Urothelium cell line (cell line): ENCODE data around the gene FGF7.
"Not testable (repeated sequence)": the region's sequence is repeated elsewhere in the genome, so short reads cannot be mapped to it uniquely, and the experiment has no call there.

ENCODE experiments used
- DNase-seq: peaks from one replicate; pipeline ENCODE4 v3.0.0; 2011; ENCODE audit warnings: low spot score, mixed read lengths
- FAIRE-seq: peaks from 2 replicates; lab custom pipeline; 2011; peaks lifted over from hg19 to GRCh38; lab: Jason Lieb, UNC

The FGF7 gene, protein sequence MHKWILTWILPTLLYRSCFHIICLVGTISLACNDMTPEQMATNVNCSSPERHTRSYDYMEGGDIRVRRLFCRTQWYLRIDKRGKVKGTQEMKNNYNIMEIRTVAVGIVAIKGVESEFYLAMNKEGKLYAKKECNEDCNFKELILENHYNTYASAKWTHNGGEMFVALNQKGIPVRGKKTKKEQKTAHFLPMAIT

GRCh38 chr15:49423021-49423420 is at the start of gene FGF7:
TSS of gene FGF7 (plus strand) at chr15:49423242. CDS start at chr15:49424298, 1,056 bp downstream.
- FAIRE-seq (no peak), DNase-seq (no peak)

DNA sequence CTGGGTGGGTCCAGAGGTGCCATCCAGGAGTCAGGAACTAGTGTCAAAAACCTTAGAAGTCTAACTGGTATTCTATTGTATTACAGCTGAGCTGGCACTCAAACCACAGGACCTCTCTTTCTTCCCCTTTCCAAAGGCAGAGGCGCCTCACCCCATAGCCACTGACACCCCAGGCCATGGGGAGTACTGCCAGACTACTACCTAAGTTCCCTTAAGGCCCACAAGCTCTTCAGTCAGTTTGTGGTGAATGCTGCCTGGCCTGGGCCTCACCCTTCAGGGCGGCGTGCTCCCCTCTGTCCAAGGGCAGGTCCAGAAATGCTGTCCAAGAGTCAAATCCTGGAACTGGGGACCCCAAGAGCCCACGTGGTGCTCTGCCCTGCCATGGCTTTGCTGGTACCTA is 43.0 kb upstream of the FGF7 start:
- FAIRE-seq (no peak), DNase-seq (no peak)

GRCh38 chr15:49380912-49381311 is 42.1 kb upstream of the FGF7 start:
- FAIRE-seq, result no peak

DNA sequence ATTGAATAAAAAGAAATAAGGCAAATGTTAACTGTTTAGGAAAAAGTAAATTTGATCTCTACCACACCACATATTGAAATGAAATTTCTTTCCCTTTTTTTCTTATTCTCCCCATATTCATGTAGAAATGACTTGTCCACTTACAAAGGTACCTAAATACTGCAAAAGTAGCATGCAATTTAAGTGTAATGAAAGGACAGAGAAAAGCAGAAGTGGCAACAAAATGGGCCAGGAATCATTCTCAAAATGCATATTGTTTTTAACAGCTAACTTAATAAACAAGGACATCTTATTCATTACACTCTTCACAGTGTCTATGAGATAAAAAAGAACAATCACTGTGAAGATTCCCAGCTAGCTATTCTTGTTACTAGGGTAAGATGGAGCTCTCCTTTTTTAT is 40.6 kb upstream of the FGF7 start:
- no peak for FAIRE-seq
- no peak for DNase-seq

More at GRCh38 chr15:49380912-49381311, 42.1 kb upstream of the FGF7 start:
- DNase-seq, result no peak

- DNase-seq (no peak), FAIRE-seq (no peak)
Measured at GRCh38 chr15:49383266-49383665, 39.8 kb upstream of the FGF7 start.

- FAIRE-seq, result no peak
Measured at GRCh38 chr15:49387471-49387870, 35.6 kb upstream of the FGF7 start.

GRCh38 chr15:49402515-49403296 is 20.3 kb upstream of the FGF7 start:
- DNase-seq, FAIRE-seq: not testable (repeated sequence)

More at GRCh38 chr15:49387471-49387870, 35.6 kb upstream of the FGF7 start:
- no peak for DNase-seq

GRCh38 chr15:49406352-49407118 is 16.5 kb upstream of the FGF7 start:
- no peak for FAIRE-seq
- no peak for DNase-seq

DNA sequence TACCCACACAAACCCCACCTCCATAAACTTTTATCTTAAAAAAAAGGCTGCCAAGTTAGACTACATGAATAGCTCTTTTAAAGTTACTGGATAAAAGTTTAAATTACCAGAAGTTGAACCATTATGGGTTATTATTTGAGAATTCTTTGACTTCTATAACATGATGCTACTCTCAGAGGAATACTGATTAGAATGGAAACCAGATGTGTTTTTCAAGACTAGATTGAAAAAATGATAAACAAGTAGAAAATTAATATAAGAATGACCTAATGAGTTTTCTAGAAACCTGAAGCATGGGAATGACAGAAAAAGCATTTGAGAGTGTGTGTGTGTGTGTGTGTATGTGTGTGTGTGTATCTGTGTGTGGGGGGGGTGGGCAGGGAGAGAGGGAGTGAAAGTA is 12.4 kb upstream of the FGF7 start:
- DNase-seq (no peak), FAIRE-seq (no peak)

GRCh38 chr15:49412797-49413196 is 10.2 kb upstream of the FGF7 start:
- no peak for FAIRE-seq

GRCh38 chr15:49415149-49415548 is 7.9 kb upstream of the FGF7 start:
- FAIRE-seq (no peak), DNase-seq (no peak)

More at GRCh38 chr15:49412797-49413196, 10.2 kb upstream of the FGF7 start:
- DNase-seq, result no peak

DNA sequence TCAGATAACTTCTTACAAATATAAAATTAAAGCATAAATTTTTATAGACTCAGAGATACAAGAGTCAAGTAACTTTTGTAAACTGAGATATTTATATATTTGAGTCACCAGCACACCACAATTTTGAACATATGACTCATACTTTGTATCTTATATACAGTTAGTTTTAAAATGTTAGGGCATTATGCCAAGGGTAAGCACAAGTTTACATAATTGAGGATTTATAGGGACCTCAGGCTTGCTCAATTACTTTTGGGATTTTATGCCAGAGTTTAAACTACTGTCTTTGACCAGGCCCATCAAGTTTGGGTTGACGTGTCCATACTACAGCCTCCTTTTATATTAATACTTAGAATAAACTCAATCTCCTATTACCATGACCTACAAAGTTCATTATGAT is 7.4 kb upstream of the FGF7 start:
- no peak for FAIRE-seq
- no peak for DNase-seq

DNA sequence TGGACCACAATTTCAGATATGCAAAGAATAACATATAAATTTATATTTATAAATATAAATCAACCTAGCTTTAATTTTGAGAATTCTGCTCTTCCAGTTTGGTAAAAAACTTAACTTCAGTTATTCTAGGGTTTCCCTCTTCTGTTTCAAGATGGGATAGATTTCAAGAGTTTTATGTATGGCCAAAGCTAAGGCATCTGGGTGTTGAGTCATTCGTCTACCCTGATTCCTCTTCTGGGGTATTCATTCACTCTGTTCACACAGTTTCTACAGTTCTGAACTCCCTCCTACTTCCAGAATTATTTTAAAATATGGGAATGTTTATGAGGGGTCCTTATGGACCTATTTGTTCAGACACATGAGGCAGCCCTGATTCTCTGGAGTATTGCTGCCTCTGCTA is 4.2 kb upstream of the FGF7 start:
- FAIRE-seq (no peak), DNase-seq (no peak)

DNA sequence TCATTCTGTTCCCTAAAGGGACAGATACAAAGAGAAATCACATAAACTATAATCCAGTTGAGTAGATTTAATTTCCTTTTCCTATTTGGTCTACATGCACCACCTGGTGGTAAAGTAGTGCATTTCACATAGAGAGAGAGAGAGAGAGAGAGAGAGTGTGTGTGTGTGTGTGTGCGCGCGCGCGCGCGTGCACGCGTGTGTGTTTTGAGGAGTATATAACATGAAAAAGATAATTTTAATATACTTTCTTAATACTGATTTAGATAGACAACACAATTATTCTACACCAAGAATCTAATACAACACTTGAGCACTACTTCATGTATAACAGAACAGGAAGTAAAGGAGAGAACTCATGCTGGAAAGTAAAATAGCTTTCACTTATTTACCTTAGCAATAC is 1.1 kb upstream of the FGF7 start:
- FAIRE-seq (no peak), DNase-seq (peak; percentile 9)

GRCh38 chr15:49423901-49424550 is 984 bp downstream of the FGF7 start:
- DNase-seq, result no peak

DNA sequence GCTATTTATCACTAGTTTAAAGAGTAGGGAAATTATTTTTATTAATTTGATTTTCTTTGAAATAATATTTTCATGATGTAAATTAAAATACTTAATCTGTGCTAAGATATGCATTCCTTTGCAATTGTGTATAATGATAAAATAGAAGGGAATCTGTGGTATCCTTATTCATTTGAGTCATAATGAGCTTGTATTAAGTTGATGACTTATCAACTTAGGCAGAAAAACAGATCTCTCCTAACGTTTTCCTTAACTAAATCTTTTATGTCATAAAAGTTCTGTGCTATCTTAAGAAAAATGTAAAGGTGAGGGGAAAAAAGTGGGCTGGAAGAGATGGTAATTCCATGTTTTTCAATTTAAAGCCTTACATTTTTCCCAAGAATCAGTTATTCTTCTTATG is 1.9 kb downstream of the FGF7 start:
- FAIRE-seq, result no peak
- DNase-seq, result no peak

More at GRCh38 chr15:49423901-49424550, 984 bp downstream of the FGF7 start:
- FAIRE-seq, result no peak

GRCh38 chr15:49427372-49427771 is 4.3 kb downstream of the FGF7 start:
- FAIRE-seq (no peak), DNase-seq (no peak)

DNA sequence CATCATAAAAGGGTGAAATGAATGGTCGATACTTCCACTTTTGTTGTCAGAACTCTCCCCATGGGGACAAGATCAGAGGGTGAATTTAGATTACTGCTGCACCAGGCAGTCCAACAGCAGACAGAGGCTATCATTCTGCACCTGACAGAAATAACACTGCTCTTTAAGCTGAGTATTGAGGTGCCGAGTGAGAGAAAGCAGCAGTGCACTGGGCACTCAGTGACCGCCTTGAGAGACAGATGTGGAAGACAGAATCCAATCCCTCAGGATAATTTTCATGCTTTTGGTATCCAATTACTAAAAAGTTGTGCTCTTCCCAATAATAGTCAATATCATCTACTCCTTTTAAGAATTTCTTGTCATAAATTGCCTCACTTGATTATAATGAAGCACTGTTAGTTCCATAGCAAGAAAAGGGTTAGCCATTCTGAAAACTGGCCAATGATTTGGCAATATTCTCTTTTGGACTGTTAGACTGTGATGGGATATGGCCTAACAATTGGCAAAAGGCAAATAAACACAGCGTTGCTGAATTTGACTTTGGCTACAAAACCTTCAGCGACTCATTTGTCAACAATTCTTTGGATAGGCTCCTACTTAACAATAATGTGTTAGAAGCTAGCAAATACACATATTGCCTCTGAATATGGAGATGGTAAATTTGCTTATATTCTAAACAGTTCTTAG is 5.5 kb downstream of the FGF7 start:
- DNase-seq, result no peak

DNA sequence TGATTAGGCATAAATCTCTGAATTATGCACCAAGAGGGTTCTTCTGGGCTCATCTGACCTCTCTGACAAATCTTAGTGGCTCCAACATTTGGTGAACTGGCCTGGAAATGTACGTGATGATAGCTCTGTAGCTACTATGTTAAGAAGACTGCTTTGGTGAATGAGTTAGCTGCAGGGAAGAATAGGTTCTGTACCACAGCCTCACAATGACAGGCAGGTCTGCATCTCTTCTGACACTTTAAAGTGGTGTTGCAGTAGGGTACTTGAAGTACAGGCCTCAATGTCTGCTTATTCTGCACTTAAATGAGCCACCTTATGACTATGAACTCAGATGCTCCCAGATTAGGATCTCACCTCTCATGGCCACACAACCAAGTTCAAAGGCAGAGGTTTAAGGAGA is 7.0 kb downstream of the FGF7 start:
- FAIRE-seq (no peak), DNase-seq (no peak)

More for the DNA sequence above, 5.5 kb downstream of the FGF7 start:
- no peak for FAIRE-seq

GRCh38 chr15:49435174-49435573 is 12.1 kb downstream of the FGF7 start:
- DNase-seq, result no peak
- FAIRE-seq, result no peak
